Adrenal gland (tissue), 5 donors: Measurements from ENCODE around the gene RASGRF2.

Experiments used
- POLR2A ChIP-seq, 2 donors: fragments of 450-650 bp; IDR thresholded peaks; one replicate each; pipeline ENCODE4 v1.6.1; 2017; ENCODE audit warnings: antibody characterized with exemption in 2 of 2, mild to moderate bottlenecking in 2 of 2, moderate library complexity in 1 of 2
- TF ChIP-seq, protein P1 (sequence below), 6 experiments: fragments of 450-650 bp in 4 of 6; fragments of 200-600 bp in 2 of 6; sonication (generic) in 1 of 6; IDR thresholded peaks; 1 replicate in 5 of 6; 2 replicates in 1 of 6; pipeline versions ENCODE4 v1.5.1 to v1.8.0; 2016 to 2021; ENCODE audit warnings: antibody characterized with exemption in 6 of 6, mild to moderate bottlenecking in 2 of 6, moderate library complexity in 1 of 6
- donor health status: DM: no; HTN: no; CAD: no.

DNA sequence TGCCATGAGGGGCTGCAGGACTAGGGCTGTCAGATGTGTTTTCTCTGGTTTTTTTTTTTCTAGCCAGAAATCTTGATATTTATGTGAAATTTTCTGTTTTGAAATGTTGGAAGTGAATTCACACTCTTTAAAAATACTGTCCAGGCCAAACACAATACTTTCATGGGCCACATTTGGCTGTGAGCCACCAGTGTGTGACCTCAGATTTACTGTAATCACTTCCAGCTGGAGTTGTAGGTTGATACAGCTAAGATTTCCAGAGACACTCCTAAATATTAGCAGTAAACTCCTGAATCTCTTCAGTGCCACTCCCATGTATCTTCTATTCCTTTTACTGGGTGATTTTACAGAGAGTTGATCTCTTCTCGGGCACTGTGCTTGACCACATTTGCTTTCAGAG lies 180.8 kb downstream of the RASGRF2 start:
- TF ChIP-seq POLR2A (IDR thresholded peaks at IDR 0.05) = no peak
- TF ChIP-seq, protein P1, sequence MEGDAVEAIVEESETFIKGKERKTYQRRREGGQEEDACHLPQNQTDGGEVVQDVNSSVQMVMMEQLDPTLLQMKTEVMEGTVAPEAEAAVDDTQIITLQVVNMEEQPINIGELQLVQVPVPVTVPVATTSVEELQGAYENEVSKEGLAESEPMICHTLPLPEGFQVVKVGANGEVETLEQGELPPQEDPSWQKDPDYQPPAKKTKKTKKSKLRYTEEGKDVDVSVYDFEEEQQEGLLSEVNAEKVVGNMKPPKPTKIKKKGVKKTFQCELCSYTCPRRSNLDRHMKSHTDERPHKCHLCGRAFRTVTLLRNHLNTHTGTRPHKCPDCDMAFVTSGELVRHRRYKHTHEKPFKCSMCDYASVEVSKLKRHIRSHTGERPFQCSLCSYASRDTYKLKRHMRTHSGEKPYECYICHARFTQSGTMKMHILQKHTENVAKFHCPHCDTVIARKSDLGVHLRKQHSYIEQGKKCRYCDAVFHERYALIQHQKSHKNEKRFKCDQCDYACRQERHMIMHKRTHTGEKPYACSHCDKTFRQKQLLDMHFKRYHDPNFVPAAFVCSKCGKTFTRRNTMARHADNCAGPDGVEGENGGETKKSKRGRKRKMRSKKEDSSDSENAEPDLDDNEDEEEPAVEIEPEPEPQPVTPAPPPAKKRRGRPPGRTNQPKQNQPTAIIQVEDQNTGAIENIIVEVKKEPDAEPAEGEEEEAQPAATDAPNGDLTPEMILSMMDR (IDR thresholded peaks at IDR 0.05) = no peak
